A673 (cell line): ENCODE measurements around the gene TBC1D9B. TPM values are rescaled to one million over a fixed set of nuclear protein-coding genes. Genes with fewer than 3 reads are reported as not detected.

Experiments used
- BruUV-seq: library from RNA; stranded (reverse); fragments of 400-500 nt; replicated peaks from 2 replicates; lab custom pipeline; 2021; lab: Mats Ljungman, UMichigan
- CTCF ChIA-PET: fragments of 300-600 bp; sonication (Branson Sonifier 250); formaldehyde crosslinking; loops from one replicate; lab custom pipeline; 2022; ENCODE audit warnings: antibody characterized with exemption; lab: Charles Lee
- POLR2A ChIA-PET: fragments of 300-600 bp; sonication (Branson Sonifier 250); formaldehyde crosslinking; loops from one replicate; lab custom pipeline; 2022; ENCODE audit warnings: antibody characterized with exemption; ENCODE audit not compliant: low non-redundant PET; lab: Charles Lee
- DNase-seq: peaks from one replicate; pipeline ENCODE4 v3.0.0-alpha.2; 2015; ENCODE audit warnings: low spot score
- H3K27ac ChIP-seq: fragments of 200-600 bp; sonication (generic); 2 replicates; pipeline ENCODE4 v1.5.1; 2016; ENCODE audit warnings: mixed run types, low read depth, mild to moderate bottlenecking, mixed read lengths, antibody characterized with exemption, low read length; ENCODE audit not compliant: poor library complexity, severe bottlenecking
- H3K27me3 ChIP-seq: fragments of 200-600 bp; sonication (generic); replicated peaks from 2 replicates; pipeline ENCODE4 v1.6.1; 2017; ENCODE audit warnings: mixed run types, low read depth, mild to moderate bottlenecking, mixed read lengths, antibody characterized with exemption, low read length; ENCODE audit not compliant: insufficient read depth, poor library complexity
- H3K36me3 ChIP-seq: fragments of 200-600 bp; sonication (generic); 2 replicates; pipeline ENCODE4 v1.6.1; 2016; ENCODE audit warnings: mixed run types, mild to moderate bottlenecking, mixed read lengths, antibody characterized with exemption, low read length; ENCODE audit not compliant: insufficient read depth, poor library complexity, severe bottlenecking
- H3K4me1 ChIP-seq: fragments of 200-600 bp; sonication (generic); 2 replicates; pipeline ENCODE4 v1.6.1; 2017; ENCODE audit warnings: mixed run types, mild to moderate bottlenecking, mixed read lengths, antibody characterized with exemption, low read length; ENCODE audit not compliant: insufficient read depth, poor library complexity, severe bottlenecking
- H3K4me3 ChIP-seq: fragments of 200-600 bp; sonication (generic); 2 replicates; pipeline ENCODE4 v1.5.1; 2016; ENCODE audit warnings: low read depth, mixed run types, mild to moderate bottlenecking, mixed read lengths, low read length; ENCODE audit not compliant: poor library complexity, severe bottlenecking
- H3K9me3 ChIP-seq: fragments of 200-600 bp; sonication (generic); 2 replicates; pipeline ENCODE4 v1.6.1; 2016; ENCODE audit warnings: mixed run types, low read depth, mild to moderate bottlenecking, mixed read lengths, antibody characterized with exemption, low read length; ENCODE audit not compliant: poor library complexity, severe bottlenecking
- EZH2 ChIP-seq: fragments of 200-600 bp; sonication (generic); IDR thresholded peaks from 2 replicates; pipeline ENCODE4 v1.6.1; 2017; ENCODE audit warnings: borderline replicate concordance, low read depth, mild to moderate bottlenecking, mixed read lengths, antibody characterized with exemption, low read length; ENCODE audit not compliant: poor library complexity, severe bottlenecking
- intact Hi-C: fragments of 100-400 bp; cut with micrococcal nuclease; formaldehyde crosslinking; loops from one replicate; pipeline ENCODE4 v1.10.0; 2022; ENCODE audit not compliant: unreplicated experiment
- total RNA-seq: library from RNA; stranded (reverse); gene quantifications from 2 replicates; pipeline ENCODE4 v1.2.3, GENCODE V29; 2021
- TF ChIP-seq, protein P1 (sequence below): fragments of 300-800, 200-600 bp; sonication (generic); conservative IDR thresholded peaks from 2 replicates; pipeline ENCODE4 v1.5.1; 2017; ENCODE audit warnings: low read depth, mild to moderate bottlenecking, antibody characterized with exemption, low read length, moderate library complexity, mixed read lengths

The TBC1D9B gene
- total RNA-seq, 1 experiment from 2014 or later: 68.2 TPM

DNA sequence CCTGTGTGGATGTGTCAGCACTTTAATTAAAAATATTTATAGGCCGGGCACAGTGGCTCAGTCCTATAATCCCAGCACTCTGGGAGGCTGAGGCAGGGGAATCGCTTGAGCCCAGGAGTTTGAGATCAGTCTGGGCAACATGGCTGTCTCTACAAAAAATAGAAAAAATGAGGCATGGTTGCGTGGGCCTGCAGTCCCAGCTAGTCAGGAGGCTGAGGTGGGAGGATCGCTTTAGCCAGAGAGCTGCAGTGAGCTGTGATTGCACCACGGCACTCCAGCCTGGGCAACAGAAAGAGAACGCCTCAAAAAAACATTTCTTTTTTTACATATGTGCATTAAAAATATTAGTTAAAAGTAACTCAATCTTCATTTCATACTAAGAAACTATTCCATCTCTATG, 6.2 kb downstream of the TBC1D9B start:
- Histone ChIP-seq H3K27ac (no peak overlapping the region), H3K4me1 (peaks cover 4% of the 10 kb centered on the region), H3K36me3 (peaks cover 35% of the 10 kb centered on the region), H3K9me3 (no peaks in the 10 kb centered on the region), H3K4me3 (no peak overlapping the region), H3K27me3 (no peaks in the 10 kb centered on the region)
- CTCF ChIA-PET: no interaction called here
- intact Hi-C loops: no loop called here
- TF ChIP-seq, protein P1, sequence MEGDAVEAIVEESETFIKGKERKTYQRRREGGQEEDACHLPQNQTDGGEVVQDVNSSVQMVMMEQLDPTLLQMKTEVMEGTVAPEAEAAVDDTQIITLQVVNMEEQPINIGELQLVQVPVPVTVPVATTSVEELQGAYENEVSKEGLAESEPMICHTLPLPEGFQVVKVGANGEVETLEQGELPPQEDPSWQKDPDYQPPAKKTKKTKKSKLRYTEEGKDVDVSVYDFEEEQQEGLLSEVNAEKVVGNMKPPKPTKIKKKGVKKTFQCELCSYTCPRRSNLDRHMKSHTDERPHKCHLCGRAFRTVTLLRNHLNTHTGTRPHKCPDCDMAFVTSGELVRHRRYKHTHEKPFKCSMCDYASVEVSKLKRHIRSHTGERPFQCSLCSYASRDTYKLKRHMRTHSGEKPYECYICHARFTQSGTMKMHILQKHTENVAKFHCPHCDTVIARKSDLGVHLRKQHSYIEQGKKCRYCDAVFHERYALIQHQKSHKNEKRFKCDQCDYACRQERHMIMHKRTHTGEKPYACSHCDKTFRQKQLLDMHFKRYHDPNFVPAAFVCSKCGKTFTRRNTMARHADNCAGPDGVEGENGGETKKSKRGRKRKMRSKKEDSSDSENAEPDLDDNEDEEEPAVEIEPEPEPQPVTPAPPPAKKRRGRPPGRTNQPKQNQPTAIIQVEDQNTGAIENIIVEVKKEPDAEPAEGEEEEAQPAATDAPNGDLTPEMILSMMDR: no peak
- no peak for TF ChIP-seq EZH2
- POLR2A ChIA-PET: no interaction called here
- no peak for DNase-seq
- BruUV-seq: no TSS peak

DNA sequence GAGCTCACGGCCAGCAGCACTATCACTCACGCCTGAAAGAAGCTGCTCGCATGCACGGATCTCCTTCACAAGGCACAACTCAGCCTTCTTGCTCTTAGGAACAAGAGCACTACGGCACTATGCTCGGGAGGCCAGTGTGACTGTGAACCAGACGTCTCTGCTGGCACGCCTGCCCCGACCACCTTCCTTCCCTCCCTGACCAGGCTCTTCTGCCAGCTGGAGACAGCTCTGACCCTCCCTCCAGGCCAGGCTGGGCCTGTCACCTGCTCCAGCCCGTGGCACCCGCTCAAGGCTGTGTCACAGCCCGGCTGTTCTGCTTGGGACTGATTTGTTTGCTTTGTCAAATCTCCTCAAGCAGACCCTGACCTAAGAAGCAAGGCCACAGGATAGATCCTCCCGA, 7.0 kb downstream of the TBC1D9B start:
- no peaks in the 10 kb centered on the region for H3K9me3 ChIP-seq
- ChIA-PET POLR2A (no interaction called here), CTCF (no interaction called here)
- BruUV-seq: no TSS peak
- H3K36me3 ChIP-seq: peaks cover 41% of the 10 kb centered on the region
- H3K4me1 ChIP-seq: no peaks in the 10 kb centered on the region
- no peak for TF ChIP-seq EZH2
- TF ChIP-seq, protein P1: no peak
- DNase-seq: no peak
- H3K4me3 ChIP-seq: no peak overlapping the region
- H3K27me3 ChIP-seq: no peaks in the 10 kb centered on the region
- H3K27ac ChIP-seq: no peak overlapping the region
- intact Hi-C loops: no loop called here

DNA sequence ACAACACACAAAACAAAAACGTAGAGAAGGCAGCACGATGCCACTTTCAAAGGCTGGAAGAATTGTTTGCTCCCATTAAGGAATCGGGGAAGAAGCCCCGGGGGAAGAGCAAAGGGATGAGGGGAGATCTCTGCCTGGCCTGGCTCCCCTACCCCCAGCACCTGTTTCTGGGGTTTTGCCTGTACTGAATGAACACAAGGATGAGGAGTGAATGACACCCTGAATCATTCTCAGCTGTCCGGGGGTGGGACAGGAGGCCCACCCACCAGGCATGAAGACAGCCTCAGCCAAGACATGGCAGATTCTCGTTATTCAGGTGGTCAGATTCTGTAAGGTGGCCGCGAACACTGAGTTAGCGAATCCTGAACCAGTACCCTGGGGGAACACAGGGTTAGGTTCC, 7.5 kb downstream of the TBC1D9B start:
- no peak for DNase-seq
- Histone ChIP-seq H3K27ac (no peak overlapping the region), H3K27me3 (no peaks in the 10 kb centered on the region), H3K4me3 (no peak overlapping the region), H3K4me1 (no peaks in the 10 kb centered on the region), H3K9me3 (no peaks in the 10 kb centered on the region), H3K36me3 (peaks cover 39% of the 10 kb centered on the region)
- no TSS peak for BruUV-seq
- intact Hi-C loops: no loop called here
- ChIA-PET CTCF (no interaction called here), POLR2A (no interaction called here)
- TF ChIP-seq, protein P1: no peak
- TF ChIP-seq EZH2: no peak
